MM.1S (cell line): ENCODE data around the gene ATP13A1.
"Not testable (repeated sequence)": the region's sequence is repeated elsewhere in the genome, so short reads cannot be mapped to it uniquely, and the experiment has no call there.

Experiments
- DNase-seq: peaks from one replicate; pipeline ENCODE4 v3.0.0-alpha.2; 2015
- H2AFZ ChIP-seq: fragments of 300-600 bp; sonication (generic); 2 replicates; pipeline ENCODE4 v1.6.0; 2016; ENCODE audit warnings: antibody characterized with exemption, low read length
- H3F3A ChIP-seq: fragments of 300-600 bp; sonication (generic); 2 replicates; pipeline ENCODE4 v1.6.1; 2016; ENCODE audit warnings: mild to moderate bottlenecking, antibody characterized with exemption, low read length, moderate library complexity, mixed read lengths; ENCODE audit not compliant: insufficient read depth
- H3K27ac ChIP-seq: fragments of 300-600 bp; sonication (generic); 2 replicates; pipeline ENCODE4 v1.5.1; 2016; ENCODE audit warnings: mild to moderate bottlenecking, low read length
- H3K27me3 ChIP-seq: fragments of 300-600 bp; sonication (generic); replicated peaks from 2 replicates; pipeline ENCODE4 v1.6.0; 2016; ENCODE audit warnings: low read length; ENCODE audit not compliant: insufficient read depth
- H3K36me3 ChIP-seq: fragments of 300-600 bp; sonication (generic); replicated peaks from 2 replicates; pipeline ENCODE4 v1.6.1; 2016; ENCODE audit warnings: mild to moderate bottlenecking, low read length, mixed read lengths; ENCODE audit not compliant: insufficient read depth
- H3K4me1 ChIP-seq: fragments of 300-600 bp; sonication (generic); 2 replicates; pipeline ENCODE4 v1.6.1; 2016; ENCODE audit warnings: low read length, mixed read lengths
- H3K4me2 ChIP-seq: fragments of 300-600 bp; sonication (generic); 2 replicates; pipeline ENCODE4 v1.6.0; 2016; ENCODE audit warnings: low read depth, low read length
- H3K4me3 ChIP-seq: fragments of 300-600 bp; sonication (generic); 2 replicates; pipeline ENCODE4 v1.5.1; 2016; ENCODE audit warnings: low read length, mixed read lengths
- H3K79me2 ChIP-seq: fragments of 300-600 bp; sonication (generic); 2 replicates; pipeline ENCODE4 v1.6.1; 2016; ENCODE audit warnings: mixed run types, low read length, mixed read lengths
- H3K9ac ChIP-seq: fragments of 300-600 bp; sonication (generic); 2 replicates; pipeline ENCODE4 v1.6.1; 2016; ENCODE audit warnings: low read length, mixed read lengths
- H3K9me2 ChIP-seq: fragments of 300-600 bp; sonication (generic); replicated peaks from 2 replicates; pipeline ENCODE4 v1.6.1; 2016; ENCODE audit warnings: mild to moderate bottlenecking, low read length, mixed read lengths; ENCODE audit not compliant: insufficient read depth
- H3K9me3 ChIP-seq: fragments of 300-600 bp; sonication (generic); replicated peaks from 2 replicates; pipeline ENCODE4 v1.6.1; 2016; ENCODE audit warnings: mild to moderate bottlenecking, low read length, mixed read lengths; ENCODE audit not compliant: insufficient read depth
- H4K20me1 ChIP-seq: fragments of 300-600 bp; sonication (generic); 2 replicates; pipeline ENCODE4 v1.6.1; 2016; ENCODE audit warnings: mild to moderate bottlenecking, low read length, moderate library complexity, mixed read lengths; ENCODE audit not compliant: insufficient read depth
- CTCF ChIP-seq: fragments of 300-600 bp; sonication (generic); IDR thresholded peaks from 2 replicates; pipeline ENCODE4 v1.5.1; 2016; ENCODE audit warnings: antibody characterized with exemption, low read length, mixed read lengths
- EZH2 ChIP-seq: fragments of 300-600 bp; sonication (generic); optimal IDR thresholded peaks from 2 replicates; pipeline ENCODE3; 2017; ENCODE audit warnings: low read depth, mild to moderate bottlenecking, antibody characterized with exemption, low read length, mixed read lengths
- EZH2phosphoT487 ChIP-seq: fragments of 300-600 bp; sonication (generic); IDR thresholded peaks from 2 replicates; pipeline ENCODE4 v1.6.1; 2018; ENCODE audit warnings: antibody characterized with exemption, low read length

Gene ATP13A1

GRCh38 chr19:19696386-19696785, 32.9 kb upstream of the ATP13A1 start:
- DNase-seq = no peak
- Histone ChIP-seq H3K79me2 (no peaks in the 10 kb centered on the region), H3K4me2 (no peak overlapping the region), H3K9me2 (no peaks in the 10 kb centered on the region), H3K36me3 (no peaks in the 10 kb centered on the region), H3F3A (no peaks in the 10 kb centered on the region), H3K9me3 (no peaks in the 10 kb centered on the region), H3K9ac (no peak overlapping the region), H3K4me3 (no peak overlapping the region), H4K20me1 (no peaks in the 10 kb centered on the region), H3K4me1 (no peaks in the 10 kb centered on the region), H2AFZ (no peak overlapping the region), H3K27me3 (no peaks in the 10 kb centered on the region), H3K27ac (no peak overlapping the region)
- TF ChIP-seq EZH2 = no peak
- TF ChIP-seq EZH2phosphoT487 = no peak
- no peak for TF ChIP-seq CTCF

- H3K36me3 ChIP-seq = no peaks in the 10 kb centered on the region
- no peaks in the 10 kb centered on the region for H3K9me2 ChIP-seq
- H3K4me2 ChIP-seq = no peak overlapping the region
- no peak overlapping the region for H2AFZ ChIP-seq
- TF ChIP-seq CTCF (no peak), EZH2 (no peak), EZH2phosphoT487 (no peak)
- no peaks in the 10 kb centered on the region for H3K79me2 ChIP-seq
- H3K4me3 ChIP-seq = no peak overlapping the region
- H3K9ac ChIP-seq = no peak overlapping the region
- H3K4me1 ChIP-seq = no peaks in the 10 kb centered on the region
- H3K27ac ChIP-seq = no peak overlapping the region
- no peaks in the 10 kb centered on the region for H4K20me1 ChIP-seq
- no peak for DNase-seq
- H3F3A ChIP-seq = no peaks in the 10 kb centered on the region
- no peaks in the 10 kb centered on the region for H3K9me3 ChIP-seq
- H3K27me3 ChIP-seq = no peaks in the 10 kb centered on the region
These were observed 28.2 kb upstream of the ATP13A1 start for GRCh38 chr19:19691683-19692082.

DNA sequence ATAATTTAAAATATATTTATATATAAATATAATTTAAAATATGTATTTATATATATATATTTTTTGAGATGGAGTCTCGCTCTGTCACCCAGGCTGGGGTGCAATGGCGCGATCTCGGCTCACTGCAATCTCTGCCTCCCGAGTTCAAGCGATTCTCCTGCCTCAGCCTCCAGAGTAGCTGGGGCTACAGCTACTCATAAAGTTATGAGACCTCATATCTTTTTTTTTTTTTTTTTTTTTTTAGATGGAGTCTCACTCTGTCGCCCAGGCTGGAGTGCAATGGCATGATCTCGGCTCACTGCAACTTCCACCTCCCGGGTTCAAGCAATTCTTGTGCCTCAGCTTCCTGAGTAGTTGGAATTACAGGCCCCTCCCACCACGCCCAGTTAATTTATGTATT, 25.5 kb upstream of the ATP13A1 start:
- not testable (repeated sequence) for H3K4me3 ChIP-seq, H3K9ac ChIP-seq, DNase-seq, H3K36me3 ChIP-seq, H3K9me3 ChIP-seq, H3K4me2 ChIP-seq, H3K9me2 ChIP-seq, H2AFZ ChIP-seq, H3K27ac ChIP-seq, H3F3A ChIP-seq, H3K27me3 ChIP-seq, H4K20me1 ChIP-seq, H3K79me2 ChIP-seq, H3K4me1 ChIP-seq

- no peaks in the 10 kb centered on the region for H4K20me1 ChIP-seq
- no peaks in the 10 kb centered on the region for H3K4me1 ChIP-seq
- no peak for DNase-seq
- H3F3A ChIP-seq = no peaks in the 10 kb centered on the region
- H2AFZ ChIP-seq = no peak overlapping the region
- TF ChIP-seq EZH2phosphoT487 (no peak), EZH2 (no peak), CTCF (no peak)
- H3K9ac ChIP-seq = no peak overlapping the region
- no peaks in the 10 kb centered on the region for H3K79me2 ChIP-seq
- no peaks in the 10 kb centered on the region for H3K36me3 ChIP-seq
- H3K9me2 ChIP-seq = no peaks in the 10 kb centered on the region
- no peak overlapping the region for H3K27ac ChIP-seq
- no peak overlapping the region for H3K4me3 ChIP-seq
- H3K27me3 ChIP-seq = no peaks in the 10 kb centered on the region
- no peaks in the 10 kb centered on the region for H3K9me3 ChIP-seq
- no peak overlapping the region for H3K4me2 ChIP-seq
These were observed 23.6 kb upstream of the ATP13A1 start for GRCh38 chr19:19687090-19687489.
